Inferior parietal cortex (tissue), 1 donor: ENCODE data around the gene FGR.

Experiments used
- DNase-seq: peaks from one replicate; pipeline ENCODE4 v3.0.0-alpha.2; 2016; ENCODE audit errors: extremely low spot score

The FGR gene

GRCh38 chr1:27601321-27601770 lies 33.6 kb downstream of the FGR start:
- DNase-seq = no peak

GRCh38 chr1:27600498-27601175 lies 34.3 kb downstream of the FGR start:
- DNase-seq = no peak

GRCh38 chr1:27599605-27600497 lies 35.1 kb downstream of the FGR start:
- no peak for DNase-seq

- no peak for DNase-seq
Observed at GRCh38 chr1:27598902-27599528, 36.0 kb downstream of the FGR start.

- no peak for DNase-seq
Observed at GRCh38 chr1:27598295-27598687, 36.7 kb downstream of the FGR start.

- DNase-seq = no peak
Observed at GRCh38 chr1:27597516-27598294, 37.3 kb downstream of the FGR start.

GRCh38 chr1:27596986-27597385 lies 38.0 kb downstream of the FGR start:
- no peak for DNase-seq

GRCh38 chr1:27596261-27596660 lies 38.7 kb downstream of the FGR start:
- no peak for DNase-seq

GRCh38 chr1:27595597-27595996 lies 39.4 kb downstream of the FGR start:
- DNase-seq = no peak

- DNase-seq = no peak
Observed at GRCh38 chr1:27594564-27595510, 40.1 kb downstream of the FGR start.

GRCh38 chr1:27593678-27594563 lies 41.1 kb downstream of the FGR start:
- no peak for DNase-seq

GRCh38 chr1:27592931-27593677 lies 41.9 kb downstream of the FGR start:
- DNase-seq = no peak

GRCh38 chr1:27592232-27592930 lies 42.6 kb downstream of the FGR start:
- DNase-seq = no peak

- DNase-seq = no peak
Observed at GRCh38 chr1:27591622-27592021, 43.4 kb downstream of the FGR start.

GRCh38 chr1:27590917-27591508 lies 44.0 kb downstream of the FGR start:
- no peak for DNase-seq

GRCh38 chr1:27589841-27590426 lies 45.1 kb downstream of the FGR start:
- no peak for DNase-seq

GRCh38 chr1:27589441-27589840 lies 45.5 kb downstream of the FGR start:
- DNase-seq = no peak
